Skin epidermis (tissue), 12 donors: ENCODE measurements around the gene MAN1A1.

Experiments
- H3K27ac ChIP-seq, 21 experiments: fragments of 200-600 bp; sonication (generic) in 11 of 21; one replicate each; pipeline ENCODE4 v1.5.0; 2020; ENCODE audit warnings: mild to moderate bottlenecking in 3 of 21, inconsistent platforms in 2 of 21, moderate library complexity in 2 of 21
- H3K4me3 ChIP-seq, 7 experiments: fragments of 200-600 bp; sonication (generic) in 2 of 7; one replicate each; pipeline ENCODE4 v1.5.0; 2020; ENCODE audit warnings: inconsistent platforms in 2 of 7, mild to moderate bottlenecking in 2 of 7, moderate library complexity in 1 of 7

MAN1A1 gene

DNA sequence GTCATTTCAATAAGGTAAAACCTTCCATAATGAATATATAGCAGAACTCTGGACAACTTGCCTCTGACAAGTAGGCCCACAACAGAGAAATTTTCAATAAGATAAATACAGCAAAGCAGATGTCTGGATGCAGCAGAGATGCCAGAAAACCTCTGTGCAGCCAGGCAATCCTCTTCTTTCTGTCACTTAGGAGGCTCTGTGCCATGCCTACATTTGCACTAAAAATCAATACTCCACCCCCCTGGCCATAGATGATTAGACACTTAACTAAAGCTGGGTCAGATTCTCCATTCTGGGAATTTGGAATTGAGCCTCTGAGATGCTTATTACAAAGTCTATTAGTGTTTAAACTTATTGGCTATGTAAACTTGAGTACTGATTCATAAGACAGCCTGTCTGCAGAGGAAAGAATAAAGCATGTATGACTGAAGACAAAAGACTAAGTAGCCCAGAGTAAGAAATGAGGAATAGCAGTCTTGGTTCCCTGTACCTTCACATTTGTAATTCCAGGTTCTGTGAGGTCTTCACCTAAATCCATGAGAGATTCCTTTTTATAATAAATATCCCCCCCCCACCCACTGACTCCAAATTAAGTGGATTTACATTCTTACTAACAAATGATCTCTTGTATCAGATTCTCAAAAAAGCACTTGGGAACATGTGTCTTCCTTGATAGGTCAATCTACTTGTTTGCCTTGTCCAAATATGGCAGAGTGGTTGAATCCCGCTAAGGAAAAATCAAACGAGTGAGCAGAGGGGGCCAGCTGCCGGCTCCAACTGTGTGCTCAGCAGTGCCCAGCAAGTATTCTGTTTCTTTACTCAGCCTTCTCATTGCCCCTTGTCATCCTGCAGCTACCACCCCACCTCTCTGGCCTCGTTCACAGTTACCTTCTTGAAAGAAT is 20.4 kb downstream of the MAN1A1 start:
- no peak overlapping the region for H3K4me3 ChIP-seq
- no peak overlapping the region for H3K27ac ChIP-seq

DNA sequence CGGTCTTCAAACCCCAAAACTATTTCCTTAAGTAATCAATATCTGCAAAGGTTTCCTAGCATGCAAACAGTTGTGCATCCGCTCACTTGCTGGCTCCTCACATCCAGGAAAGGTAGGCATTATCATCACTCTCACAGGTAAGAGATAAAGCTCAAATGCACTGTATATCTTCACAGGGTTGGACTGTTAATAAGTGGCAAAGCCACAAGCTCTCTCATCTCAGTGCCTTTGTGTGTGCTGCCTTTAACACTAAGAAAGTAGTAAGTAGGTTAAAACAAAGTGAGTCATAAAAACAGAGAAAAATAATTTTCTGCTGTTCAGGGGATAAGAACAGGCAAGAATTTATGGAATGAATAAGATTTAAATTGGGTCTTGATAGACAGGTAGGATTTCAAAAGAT is 21.3 kb downstream of the MAN1A1 start:
- no peak overlapping the region for H3K4me3 ChIP-seq
- no peak overlapping the region for H3K27ac ChIP-seq

- Histone ChIP-seq H3K4me3 (no peak overlapping the region), H3K27ac (no peak overlapping the region)
Measured at GRCh38 chr6:119327810-119328209, 21.8 kb downstream of the MAN1A1 start.

DNA sequence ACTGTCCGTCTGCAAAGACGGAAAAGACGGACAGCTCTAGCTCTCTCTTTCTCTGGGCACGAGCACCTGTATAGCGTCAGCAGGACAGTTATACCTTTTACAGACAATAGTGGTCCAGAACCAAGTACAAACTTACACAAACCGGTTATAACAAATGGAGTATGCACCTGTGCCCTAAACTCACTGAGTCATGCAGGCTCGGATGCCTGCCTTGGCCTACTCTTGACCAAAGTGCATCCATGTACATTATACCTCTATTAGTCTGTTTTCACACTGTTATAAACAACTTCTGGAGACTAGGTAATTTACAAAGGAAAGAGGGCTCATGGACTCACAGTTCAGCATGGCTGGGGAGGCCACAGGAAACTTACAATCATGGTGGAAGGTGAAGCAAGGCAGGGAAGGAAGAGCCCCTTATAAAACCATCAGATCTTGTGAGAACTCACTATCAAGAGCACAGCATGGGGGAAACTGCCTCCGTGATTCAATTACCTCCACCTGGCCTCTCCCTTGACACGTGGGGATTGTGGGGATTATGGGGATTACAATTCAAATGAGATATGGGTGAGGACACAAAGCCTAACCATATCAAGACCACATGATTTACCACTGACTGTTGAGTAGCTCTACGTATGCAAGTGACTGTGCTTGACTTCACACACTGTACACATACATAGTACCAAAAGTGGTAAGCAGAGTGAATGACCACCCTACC is 23.1 kb downstream of the MAN1A1 start:
- Histone ChIP-seq H3K27ac (no peak overlapping the region), H3K4me3 (no peak overlapping the region)

- Histone ChIP-seq H3K27ac (no peak overlapping the region), H3K4me3 (no peak overlapping the region)
Measured at GRCh38 chr6:119325559-119326265, 23.8 kb downstream of the MAN1A1 start.

DNA sequence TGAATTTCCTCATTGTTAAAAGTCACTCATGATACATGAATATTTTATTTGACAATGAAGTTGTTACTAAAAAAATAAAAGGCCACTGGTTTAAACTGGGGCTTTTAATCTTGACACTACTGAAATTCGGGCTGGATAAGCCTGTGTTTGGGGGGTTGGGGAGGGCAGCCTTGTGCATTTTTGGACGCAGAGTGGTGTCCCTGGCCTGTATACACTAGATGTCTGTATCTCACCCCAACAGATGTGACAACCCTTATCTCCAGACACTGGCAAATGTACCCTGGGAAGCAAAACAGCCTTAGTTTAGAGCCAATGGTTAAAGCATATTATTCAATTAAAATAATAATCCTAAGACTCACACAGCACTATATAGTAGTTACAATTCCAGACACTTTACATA is 24.8 kb downstream of the MAN1A1 start:
- no peak overlapping the region for H3K4me3 ChIP-seq
- no peak overlapping the region for H3K27ac ChIP-seq

DNA sequence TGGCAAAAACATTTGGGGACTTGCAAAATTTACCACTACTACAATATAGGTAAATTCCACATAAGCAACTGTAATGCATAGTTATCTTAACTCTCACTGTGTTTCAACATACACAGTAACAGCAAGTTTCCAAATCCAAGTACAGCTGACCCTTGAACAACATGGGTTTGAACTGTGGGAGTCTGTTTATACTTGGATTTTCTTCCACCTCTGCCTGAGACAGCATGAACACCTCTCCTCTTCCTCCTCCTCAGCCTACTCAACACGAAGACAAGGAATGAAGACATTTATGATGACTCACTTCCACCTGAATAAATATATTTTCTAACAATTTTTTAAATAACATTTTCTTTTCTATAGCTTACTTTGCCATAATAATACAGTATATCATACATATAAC is 25.6 kb downstream of the MAN1A1 start:
- Histone ChIP-seq H3K4me3 (no peak overlapping the region), H3K27ac (no peak overlapping the region)

DNA sequence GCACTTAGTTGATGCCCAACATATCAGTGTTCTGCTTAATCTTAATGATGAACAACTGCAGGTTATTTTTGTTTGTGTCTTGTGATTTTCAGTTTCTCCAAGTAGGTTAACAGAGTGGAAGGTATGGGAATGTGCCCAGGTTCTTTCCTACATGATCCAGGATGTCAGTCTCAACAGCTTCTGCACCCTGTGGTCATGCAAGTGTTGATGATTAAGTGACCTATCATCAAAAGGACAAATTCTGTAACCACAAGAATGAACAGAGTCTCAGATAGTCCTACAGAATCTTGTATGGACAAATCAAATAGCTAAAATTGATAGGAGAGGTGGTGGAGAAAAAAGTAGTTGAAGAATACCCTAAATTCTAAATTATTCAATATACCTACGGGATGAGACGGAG is 26.1 kb downstream of the MAN1A1 start:
- Histone ChIP-seq H3K27ac (no peak overlapping the region), H3K4me3 (no peak overlapping the region)

GRCh38 chr6:119322715-119323350 is 26.7 kb downstream of the MAN1A1 start:
- no peak overlapping the region for H3K4me3 ChIP-seq
- H3K27ac ChIP-seq = no peak overlapping the region

- H3K4me3 ChIP-seq = no peak overlapping the region
- no peak overlapping the region for H3K27ac ChIP-seq
Measured at GRCh38 chr6:119322034-119322433, 27.5 kb downstream of the MAN1A1 start.

DNA sequence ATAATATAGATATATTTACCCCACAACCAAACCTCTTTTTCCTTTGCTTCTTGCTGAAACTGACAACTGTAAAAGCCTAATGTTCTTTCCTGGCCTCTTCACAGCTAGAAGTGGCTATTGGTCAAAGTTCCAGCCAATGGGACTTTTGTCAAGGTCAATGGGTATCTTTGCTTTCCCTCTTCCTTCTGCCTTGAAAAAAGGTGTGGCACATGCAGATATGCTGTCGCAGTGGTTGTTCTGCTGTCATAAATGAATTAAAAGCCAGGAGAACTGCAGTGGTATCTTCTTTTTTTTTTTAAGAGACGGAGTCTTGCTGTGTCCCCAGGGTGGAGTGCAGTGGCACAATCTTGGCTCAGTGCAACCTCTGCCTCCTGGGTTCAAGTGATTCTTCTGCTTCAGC is 29.9 kb downstream of the MAN1A1 start:
- H3K4me3 ChIP-seq = no peak overlapping the region
- H3K27ac ChIP-seq = no peak overlapping the region

- no peak overlapping the region for H3K27ac ChIP-seq
- H3K4me3 ChIP-seq = no peak overlapping the region
Measured at GRCh38 chr6:119318730-119319129, 30.8 kb downstream of the MAN1A1 start.

GRCh38 chr6:119318176-119318575 is 31.4 kb downstream of the MAN1A1 start:
- Histone ChIP-seq H3K27ac (no peak overlapping the region), H3K4me3 (no peak overlapping the region)

DNA sequence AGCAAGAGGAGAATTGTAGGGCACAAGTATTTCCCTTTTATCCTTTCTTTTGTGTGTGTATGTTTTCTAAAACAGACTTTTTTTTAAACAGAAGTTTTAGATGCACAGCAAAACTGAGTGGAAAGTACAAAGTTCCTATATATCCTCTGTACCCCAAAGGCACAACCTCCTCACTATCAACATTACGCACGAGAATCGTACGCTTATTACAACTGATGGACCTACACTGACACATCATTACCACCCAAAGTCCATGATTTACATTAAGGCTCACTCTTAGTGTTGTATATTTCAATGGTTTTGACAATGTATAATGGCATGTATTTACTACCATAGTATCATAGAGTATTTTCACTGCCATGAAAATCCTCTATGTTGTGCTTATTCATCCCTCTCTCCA is 32.6 kb downstream of the MAN1A1 start:
- Histone ChIP-seq H3K27ac (no peak overlapping the region), H3K4me3 (no peak overlapping the region)

GRCh38 chr6:119314885-119315272 is 34.7 kb downstream of the MAN1A1 start:
- H3K27ac ChIP-seq = peak overlapping the region in 9 of 21 experiments; percentile 2 to 76 (median 47)
- no peak overlapping the region for H3K4me3 ChIP-seq

DNA sequence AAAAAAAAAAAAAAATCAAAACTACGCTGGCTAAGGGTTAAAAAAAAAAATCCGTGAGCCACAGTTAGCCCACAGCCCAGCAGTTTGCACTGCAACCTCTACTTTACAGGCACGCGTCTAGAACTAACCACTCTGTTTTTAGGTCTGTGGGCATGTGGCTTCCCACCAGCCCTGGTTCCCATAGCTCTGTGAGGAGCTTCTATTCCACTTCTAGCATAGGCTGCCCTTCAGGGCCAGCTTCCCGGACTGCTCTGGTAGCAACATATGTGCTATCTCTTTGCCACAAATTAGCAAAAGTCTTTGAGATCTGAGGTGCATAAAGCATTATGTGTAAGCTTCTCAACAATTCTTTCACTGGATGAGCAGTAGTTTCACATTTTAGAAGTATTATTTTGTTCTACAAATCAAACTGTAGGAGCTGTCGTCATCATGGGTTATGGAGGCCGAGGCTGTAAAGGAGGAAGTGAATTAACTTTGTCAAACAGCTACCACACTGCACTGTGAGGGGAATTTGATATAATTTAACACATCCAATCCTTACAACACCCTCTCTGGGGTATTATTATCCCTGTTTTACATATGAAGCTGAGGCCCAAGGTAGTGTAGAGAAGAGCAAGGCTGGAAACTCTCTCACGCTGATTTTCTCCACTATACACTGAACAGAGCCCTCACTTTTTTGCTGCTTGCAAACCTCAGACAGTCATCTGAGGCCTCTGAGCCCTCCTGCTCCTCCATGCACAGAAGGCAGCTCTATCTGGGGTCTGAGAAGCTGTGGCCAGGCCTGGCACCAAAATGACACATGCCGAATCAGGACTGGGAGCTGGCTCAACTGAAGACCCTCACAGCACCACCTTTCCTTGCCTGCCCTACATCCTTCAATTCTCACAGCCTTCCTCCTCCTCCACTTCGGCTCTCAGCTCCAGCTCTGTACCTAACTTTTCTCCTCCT is 35.4 kb downstream of the MAN1A1 start:
- Histone ChIP-seq H3K4me3 (no peak overlapping the region), H3K27ac (peak overlapping the region in 10 of 21 experiments; percentile 2 to 76 (median 49))

DNA sequence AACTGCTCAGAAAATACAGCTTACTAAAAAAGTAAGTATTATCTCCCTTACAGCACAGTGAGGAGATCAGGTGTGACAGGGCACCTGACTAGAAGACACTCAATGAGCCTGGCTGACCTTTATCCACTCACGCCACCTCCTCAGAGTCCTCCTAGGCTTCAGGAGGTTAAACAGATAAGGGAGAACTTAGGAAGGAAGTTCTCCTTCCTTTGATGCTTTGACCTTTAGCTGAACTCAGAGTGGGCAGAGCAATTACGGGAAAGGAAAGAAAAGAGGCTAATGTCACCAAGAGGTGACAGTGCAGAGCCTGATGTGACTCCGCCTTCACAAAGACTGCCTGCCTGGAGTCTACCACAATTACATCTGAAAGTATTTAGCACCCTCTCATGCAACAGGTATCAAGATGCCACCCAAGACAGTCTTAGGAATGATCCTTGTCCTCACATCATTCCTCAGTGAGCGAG is 36.7 kb downstream of the MAN1A1 start:
- H3K4me3 ChIP-seq = no peak overlapping the region
- H3K27ac ChIP-seq = no peak overlapping the region

GRCh38 chr6:119312441-119312840 is 37.1 kb downstream of the MAN1A1 start:
- Histone ChIP-seq H3K4me3 (no peak overlapping the region), H3K27ac (no peak overlapping the region)
